Suprapubic skin (tissue), 4 donors: ENCODE data around the gene PYROXD2. TPM values are rescaled to one million over a fixed set of nuclear protein-coding genes. Genes with fewer than 3 reads are reported as not detected.

Source experiments
- DNase-seq, 2 donors: peaks; one replicate each; pipeline ENCODE4 v3.0.0-alpha.2; 2019; ENCODE audit warnings: low spot score in 2 of 2
- H3K27ac ChIP-seq: fragments of 200-600 bp; sonication (generic); one replicate; pipeline ENCODE4 v1.5.1; 2019
- H3K27me3 ChIP-seq: fragments of 200-600 bp; sonication (generic); one replicate; pipeline ENCODE4 v1.5.1; 2019
- H3K36me3 ChIP-seq: fragments of 200-600 bp; sonication (generic); one replicate; pipeline ENCODE4 v1.5.1; 2019
- H3K4me1 ChIP-seq: fragments of 200-600 bp; sonication (generic); one replicate; pipeline ENCODE4 v1.5.1; 2019
- H3K4me3 ChIP-seq: fragments of 200-600 bp; sonication (generic); one replicate; pipeline ENCODE4 v1.5.1; 2019; ENCODE audit warnings: mild to moderate bottlenecking
- H3K9me3 ChIP-seq: fragments of 200-600 bp; sonication (generic); one replicate; pipeline ENCODE4 v1.5.1; 2019
- EP300 ChIP-seq: sonication (generic); formaldehyde crosslinking; IDR thresholded peaks from one replicate; pipeline ENCODE4 v1.6.1; 2017; ENCODE audit warnings: antibody characterized with exemption
- POLR2A ChIP-seq, 2 donors: fragments of 450-650 bp; IDR thresholded peaks; one replicate each; pipeline ENCODE4 v1.6.1; 2017; ENCODE audit warnings: antibody characterized with exemption in 2 of 2, mild to moderate bottlenecking in 2 of 2, moderate library complexity in 2 of 2
- POLR2AphosphoS5 ChIP-seq, 3 donors: sonication (generic); formaldehyde crosslinking; IDR thresholded peaks; one replicate each; pipeline ENCODE4 v1.6.1; 2017; ENCODE audit warnings: antibody characterized with exemption in 3 of 3
- WGBS: methylation state at CpG from one replicate; pipeline ENCODE4 v1.1.5; 2018; 5-methylcytosine and 5-hydroxymethylcytosine counted together
- total RNA-seq, 4 donors: library from RNA; depleted of rRNA; stranded (reverse); fragments of >200 nt; gene quantifications; one replicate each; pipeline ENCODE4 v1.1.0, GENCODE V29; 2016
- TF ChIP-seq, protein P1 (sequence below), 2 donors: fragments of 200-600 bp in 1 of 2; fragments of 450-650 bp in 1 of 2; sonication (generic) in 1 of 2; IDR thresholded peaks; one replicate each; pipeline ENCODE4 v1.5.1; 2016 to 2019; ENCODE audit warnings: antibody characterized with exemption in 2 of 2, mild to moderate bottlenecking in 1 of 2, moderate library complexity in 1 of 2

The PYROXD2 gene
- total RNA-seq, 4 donors from 2014 or later = 4.3 to 20.3 (median 5.2) TPM

DNA sequence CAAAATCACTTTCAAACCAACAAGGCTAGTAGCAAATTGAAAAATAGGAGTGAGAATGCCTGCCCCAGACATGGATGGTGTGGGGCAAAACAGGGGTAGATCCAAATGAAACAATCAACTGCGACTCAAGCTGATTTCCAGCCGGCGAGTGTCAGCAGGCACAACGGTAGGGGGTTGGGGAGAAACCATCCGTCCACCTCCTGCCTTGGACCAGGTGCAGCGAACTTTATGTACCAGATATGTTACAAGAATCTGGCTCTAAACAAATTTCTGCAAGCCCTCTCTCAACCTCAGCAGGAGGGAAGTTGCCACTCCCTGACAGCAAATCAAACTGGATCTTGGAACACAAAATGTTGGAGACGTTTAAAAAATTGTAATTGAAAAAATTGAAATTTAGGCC is 45.2 kb downstream of the PYROXD2 start:
- Histone ChIP-seq H3K36me3 (no peaks in the 10 kb centered on the region), H3K27me3 (no peaks in the 10 kb centered on the region), H3K4me3 (no peak overlapping the region), H3K4me1 (peaks cover 36% of the 10 kb centered on the region), H3K9me3 (no peaks in the 10 kb centered on the region), H3K27ac (no peak overlapping the region)
- 59% methylated on average over 7 of the region's 7 CpGs for WGBS
- TF ChIP-seq POLR2AphosphoS5 (IDR thresholded peaks at IDR 0.05) (no peak), POLR2A (IDR thresholded peaks at IDR 0.05) (no peak), EP300 (no peak)
- TF ChIP-seq, protein P1, sequence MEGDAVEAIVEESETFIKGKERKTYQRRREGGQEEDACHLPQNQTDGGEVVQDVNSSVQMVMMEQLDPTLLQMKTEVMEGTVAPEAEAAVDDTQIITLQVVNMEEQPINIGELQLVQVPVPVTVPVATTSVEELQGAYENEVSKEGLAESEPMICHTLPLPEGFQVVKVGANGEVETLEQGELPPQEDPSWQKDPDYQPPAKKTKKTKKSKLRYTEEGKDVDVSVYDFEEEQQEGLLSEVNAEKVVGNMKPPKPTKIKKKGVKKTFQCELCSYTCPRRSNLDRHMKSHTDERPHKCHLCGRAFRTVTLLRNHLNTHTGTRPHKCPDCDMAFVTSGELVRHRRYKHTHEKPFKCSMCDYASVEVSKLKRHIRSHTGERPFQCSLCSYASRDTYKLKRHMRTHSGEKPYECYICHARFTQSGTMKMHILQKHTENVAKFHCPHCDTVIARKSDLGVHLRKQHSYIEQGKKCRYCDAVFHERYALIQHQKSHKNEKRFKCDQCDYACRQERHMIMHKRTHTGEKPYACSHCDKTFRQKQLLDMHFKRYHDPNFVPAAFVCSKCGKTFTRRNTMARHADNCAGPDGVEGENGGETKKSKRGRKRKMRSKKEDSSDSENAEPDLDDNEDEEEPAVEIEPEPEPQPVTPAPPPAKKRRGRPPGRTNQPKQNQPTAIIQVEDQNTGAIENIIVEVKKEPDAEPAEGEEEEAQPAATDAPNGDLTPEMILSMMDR (IDR thresholded peaks at IDR 0.05) = no peak
- DNase-seq = no peak

DNA sequence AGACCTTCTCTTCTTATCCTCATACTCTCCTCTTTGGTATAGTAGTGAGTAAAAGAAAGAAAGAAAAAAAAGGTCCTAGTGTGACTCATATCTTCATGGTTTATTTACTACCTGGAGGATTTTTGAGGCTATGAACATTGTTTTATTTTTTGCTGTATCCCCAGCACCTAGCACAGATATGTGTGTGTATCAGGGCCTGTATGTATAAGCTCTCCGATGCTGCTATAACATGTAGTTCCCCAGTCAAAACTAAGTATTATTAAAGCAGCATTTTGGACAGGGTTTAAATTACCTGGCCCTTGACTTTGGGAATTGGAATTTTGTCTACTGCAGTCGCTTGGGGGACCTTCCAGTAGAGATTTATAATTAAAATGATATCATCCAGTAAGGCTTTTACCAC is 46.3 kb downstream of the PYROXD2 start:
- no peaks in the 10 kb centered on the region for H3K36me3 ChIP-seq
- TF ChIP-seq POLR2AphosphoS5 (IDR thresholded peaks at IDR 0.05) (no peak), EP300 (no peak), POLR2A (IDR thresholded peaks at IDR 0.05) (no peak)
- TF ChIP-seq, protein P1 (IDR thresholded peaks at IDR 0.05) = no peak
- H3K4me1 ChIP-seq = peaks cover 33% of the 10 kb centered on the region
- 88% methylated on average over 2 of the region's 2 CpGs for WGBS
- no peaks in the 10 kb centered on the region for H3K9me3 ChIP-seq
- no peak overlapping the region for H3K4me3 ChIP-seq
- no peaks in the 10 kb centered on the region for H3K27me3 ChIP-seq
- no peak for DNase-seq
- no peak overlapping the region for H3K27ac ChIP-seq

DNA sequence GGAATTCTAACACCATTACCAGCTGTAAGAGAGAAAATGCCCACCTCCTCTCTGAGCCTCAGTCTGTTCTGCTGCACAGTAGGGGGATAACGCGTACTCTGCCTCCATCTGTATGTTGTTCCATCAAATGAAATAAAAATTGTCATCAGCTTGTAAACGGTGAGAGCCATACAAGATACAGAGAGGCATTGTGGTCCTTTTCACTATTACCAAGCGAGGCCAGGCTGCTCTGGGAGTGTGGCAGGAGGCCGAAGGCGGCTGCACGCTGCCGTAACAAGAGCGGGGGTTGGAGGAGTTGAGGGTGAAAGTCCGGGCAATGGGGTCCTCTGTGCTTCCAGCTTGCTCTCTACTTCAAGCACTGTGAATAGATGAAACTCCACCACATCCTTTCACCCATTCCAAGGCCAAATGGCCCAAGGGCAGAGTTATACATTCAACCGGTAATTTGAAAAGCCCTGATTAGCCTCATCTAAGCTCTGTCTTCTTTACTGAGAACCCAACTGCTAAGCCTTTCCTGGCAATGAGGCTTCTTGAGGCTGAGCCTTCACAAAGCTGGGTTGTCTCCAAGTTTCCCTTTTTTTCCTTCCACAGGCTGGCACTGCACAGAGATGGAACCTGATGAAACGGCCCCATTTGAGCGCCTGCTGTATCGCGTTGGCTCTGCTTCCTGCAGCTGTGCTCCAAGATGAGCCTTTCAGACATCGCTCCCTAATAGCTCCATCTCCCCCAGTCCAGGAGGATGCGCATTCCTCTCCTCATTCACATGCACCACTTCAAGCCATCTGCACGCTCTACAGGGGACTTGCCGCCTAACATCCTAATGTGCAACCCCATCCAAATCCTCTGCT is 47.2 kb downstream of the PYROXD2 start:
- H3K27me3 ChIP-seq = no peaks in the 10 kb centered on the region
- TF ChIP-seq POLR2A (IDR thresholded peaks at IDR 0.05) (no peak), POLR2AphosphoS5 (IDR thresholded peaks at IDR 0.05) (no peak), EP300 (no peak)
- TF ChIP-seq, protein P1 (IDR thresholded peaks at IDR 0.05) = no peak
- no peak overlapping the region for H3K27ac ChIP-seq
- 77% methylated on average over 19 of the region's 19 CpGs for WGBS
- H3K9me3 ChIP-seq = no peaks in the 10 kb centered on the region
- no peak overlapping the region for H3K4me3 ChIP-seq
- no peaks in the 10 kb centered on the region for H3K36me3 ChIP-seq
- H3K4me1 ChIP-seq = peaks cover 33% of the 10 kb centered on the region
- no peak for DNase-seq

DNA sequence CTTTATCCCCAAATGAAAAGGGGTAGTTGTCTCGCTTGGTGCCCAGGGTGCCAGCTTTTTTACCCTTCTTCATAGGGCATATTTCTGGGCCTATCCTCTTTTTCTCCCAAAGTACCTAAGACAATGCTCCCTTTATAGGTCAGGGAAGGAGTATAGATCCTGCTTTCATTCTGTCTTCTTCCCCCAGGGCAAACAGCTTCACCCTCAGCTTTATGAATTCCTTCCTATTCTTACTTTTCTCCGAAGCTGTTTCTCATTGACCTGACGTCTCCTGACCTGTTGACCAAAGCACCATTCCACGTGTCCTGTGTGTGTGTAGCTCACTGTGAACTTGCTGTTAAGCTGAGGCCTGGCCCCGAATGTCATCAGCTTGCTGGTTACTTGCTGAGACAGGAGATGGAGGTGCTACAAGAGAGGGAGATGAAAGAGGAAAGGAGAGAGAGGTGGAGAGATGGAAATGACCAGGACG is 48.9 kb downstream of the PYROXD2 start:
- H3K4me1 ChIP-seq = peaks cover 39% of the 10 kb centered on the region
- H3K27me3 ChIP-seq = no peaks in the 10 kb centered on the region
- no peak for DNase-seq
- H3K9me3 ChIP-seq = no peaks in the 10 kb centered on the region
- TF ChIP-seq POLR2AphosphoS5 (IDR thresholded peaks at IDR 0.05) (no peak), EP300 (no peak), POLR2A (IDR thresholded peaks at IDR 0.05) (no peak)
- TF ChIP-seq, protein P1 (IDR thresholded peaks at IDR 0.05) = no peak
- no peaks in the 10 kb centered on the region for H3K36me3 ChIP-seq
- H3K27ac ChIP-seq = peak overlapping the region; percentile 55
- 83% methylated on average over 6 of the region's 6 CpGs for WGBS
- no peak overlapping the region for H3K4me3 ChIP-seq

DNA sequence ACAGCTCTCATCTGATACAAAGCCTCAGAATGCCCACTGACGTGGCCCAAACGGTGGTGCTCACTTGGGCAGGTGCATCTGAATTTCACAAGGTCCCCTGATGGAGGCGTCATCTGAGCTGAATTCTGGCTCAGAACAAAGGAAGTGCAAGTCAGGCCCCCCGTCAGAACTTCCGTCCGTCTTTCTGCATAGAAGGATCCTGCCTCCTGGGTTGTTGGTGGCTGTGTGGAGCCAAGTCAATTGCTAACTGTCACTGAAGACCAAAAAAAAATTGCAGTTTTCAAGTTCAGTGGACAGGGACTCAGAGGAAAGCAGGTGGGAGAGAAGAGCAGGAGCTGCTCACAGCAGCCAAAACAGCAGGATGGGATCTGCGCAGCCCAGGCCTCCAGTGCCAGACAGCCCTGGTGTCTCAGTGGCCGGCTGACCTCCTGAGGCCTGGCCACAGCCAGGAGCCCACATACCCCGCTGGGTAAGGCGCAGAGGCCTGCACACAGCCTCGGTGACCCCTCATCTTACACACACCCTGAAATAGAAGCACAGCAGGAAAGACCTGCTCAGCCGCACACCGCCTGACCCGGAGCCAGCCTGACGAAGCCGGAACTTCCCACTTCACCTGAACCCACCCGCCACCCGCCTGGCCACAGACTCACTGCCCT is 49.4 kb downstream of the PYROXD2 start:
- DNase-seq = no peak
- Histone ChIP-seq H3K27me3 (no peaks in the 10 kb centered on the region), H3K9me3 (no peaks in the 10 kb centered on the region), H3K4me3 (no peak overlapping the region), H3K4me1 (peaks cover 36% of the 10 kb centered on the region), H3K36me3 (no peaks in the 10 kb centered on the region), H3K27ac (peak overlapping the region; percentile 55)
- TF ChIP-seq EP300 = no peak
- TF ChIP-seq, protein P1 (IDR thresholded peaks at IDR 0.05) = no peak
- no peak for TF ChIP-seq POLR2AphosphoS5 (IDR thresholded peaks at IDR 0.05)
- TF ChIP-seq POLR2A (IDR thresholded peaks at IDR 0.05) = no peak
- 88% methylated on average over 17 of the region's 18 CpGs for WGBS
